Tibial nerve (tissue), 3 donors: ENCODE measurements around the gene OR52A5.
"Not testable (repeated sequence)": the region's sequence is repeated elsewhere in the genome, so short reads cannot be mapped to it uniquely, and the experiment has no call there.

Experiments
- POLR2A ChIP-seq, 2 donors: fragments of 450-650 bp; IDR thresholded peaks; one replicate each; pipeline ENCODE4 v1.6.1; 2017; ENCODE audit warnings: antibody characterized with exemption in 2 of 2, mild to moderate bottlenecking in 2 of 2, moderate library complexity in 2 of 2
- TF ChIP-seq, protein P1 (sequence below), 5 experiments: fragments of 200-600 bp in 3 of 5; fragments of 450-650 bp in 2 of 5; sonication (generic) in 3 of 5; IDR thresholded peaks; one replicate each; pipeline ENCODE4 v1.5.1; 2016 to 2019; ENCODE audit warnings: antibody characterized with exemption in 5 of 5, mild to moderate bottlenecking in 3 of 5, moderate library complexity in 2 of 5

GRCh38 chr11:5161045-5161444, 22.9 kb upstream of the OR52A5 start:
- TF ChIP-seq POLR2A (IDR thresholded peaks at IDR 0.05): not testable (repeated sequence)
- TF ChIP-seq, protein P1, sequence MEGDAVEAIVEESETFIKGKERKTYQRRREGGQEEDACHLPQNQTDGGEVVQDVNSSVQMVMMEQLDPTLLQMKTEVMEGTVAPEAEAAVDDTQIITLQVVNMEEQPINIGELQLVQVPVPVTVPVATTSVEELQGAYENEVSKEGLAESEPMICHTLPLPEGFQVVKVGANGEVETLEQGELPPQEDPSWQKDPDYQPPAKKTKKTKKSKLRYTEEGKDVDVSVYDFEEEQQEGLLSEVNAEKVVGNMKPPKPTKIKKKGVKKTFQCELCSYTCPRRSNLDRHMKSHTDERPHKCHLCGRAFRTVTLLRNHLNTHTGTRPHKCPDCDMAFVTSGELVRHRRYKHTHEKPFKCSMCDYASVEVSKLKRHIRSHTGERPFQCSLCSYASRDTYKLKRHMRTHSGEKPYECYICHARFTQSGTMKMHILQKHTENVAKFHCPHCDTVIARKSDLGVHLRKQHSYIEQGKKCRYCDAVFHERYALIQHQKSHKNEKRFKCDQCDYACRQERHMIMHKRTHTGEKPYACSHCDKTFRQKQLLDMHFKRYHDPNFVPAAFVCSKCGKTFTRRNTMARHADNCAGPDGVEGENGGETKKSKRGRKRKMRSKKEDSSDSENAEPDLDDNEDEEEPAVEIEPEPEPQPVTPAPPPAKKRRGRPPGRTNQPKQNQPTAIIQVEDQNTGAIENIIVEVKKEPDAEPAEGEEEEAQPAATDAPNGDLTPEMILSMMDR (IDR thresholded peaks at IDR 0.05): not testable (repeated sequence)
